ENCODE results near the gene FRRS1. TPM values are rescaled to one million over a fixed set of nuclear protein-coding genes. Genes with fewer than 3 reads are reported as not detected.

Gene FRRS1
- total and polyA plus RNA-seq, 2 of the 4 experiments (the other 2 are of a cell fraction), result 3.8 to 23.5 TPM

DNA sequence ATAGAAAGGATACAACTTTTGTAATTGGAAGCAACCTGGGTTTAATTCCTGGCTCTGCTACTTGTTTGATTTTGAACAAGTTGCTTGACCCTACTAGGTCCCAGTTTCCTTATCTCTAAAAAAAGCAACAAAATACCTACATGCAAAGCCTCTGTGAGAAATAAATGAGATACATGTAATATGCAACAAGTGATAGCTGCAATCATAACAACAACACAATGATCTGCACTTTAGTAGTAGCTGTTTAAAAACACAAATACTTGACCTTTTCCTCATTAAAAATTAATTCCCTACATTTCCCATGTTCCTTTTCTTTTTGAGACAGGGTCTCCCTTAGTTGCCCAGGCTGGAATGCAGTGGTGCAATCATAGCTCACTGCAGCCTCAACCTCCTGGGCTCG lies 40.0 kb downstream of the FRRS1 start:
- Histone ChIP-seq H3K4me1 (ENCODE audit: control insufficient read depth, insufficient read depth, low read length) (peaks cover 4% of the 10 kb centered on the region; the same call in 1 of the 2 replicates), H3K56ac (ENCODE audit: extremely low read depth, insufficient read depth, low read length) (no peak overlapping the region), H4K8ac (ENCODE audit: low read depth in 2 of 2, low read length in 2 of 2) (no peak overlapping the region), H4K20me1 (ENCODE audit: insufficient read depth, low read length) (no peaks in the 10 kb centered on the region), H3K27me3 (ENCODE audit: control insufficient read depth, insufficient read depth, low read length) (no peaks in the 10 kb centered on the region), H3K4me2 (ENCODE audit: low read depth, low read length) (no peak overlapping the region), H2BK5ac (ENCODE audit: low read depth, low read length, poor library complexity, severe bottlenecking) (no peak overlapping the region), H3K4me3 (ENCODE audit: insufficient read depth, low read depth, low read length) (no peak overlapping the region), H3K9me1 (ENCODE audit: insufficient read depth, low read length) (no peaks in the 10 kb centered on the region), H3K36me3 (ENCODE audit: control insufficient read depth, insufficient read depth, low read length) (no peaks in the 10 kb centered on the region), H3K79me1 (ENCODE audit: low read depth in 1 of 2, low read length in 2 of 2) (no peaks in the 10 kb centered on the region), H3K27ac (ENCODE audit: insufficient read depth, low read length) (no peak overlapping the region), H2AK9ac (replicated peaks; ENCODE audit: low read depth, low read length, poor library complexity) (no peak overlapping the region), H3K14ac (replicated peaks; ENCODE audit: low read depth, low read length) (no peak overlapping the region), H2BK20ac (ENCODE audit: low read depth, low read length) (no peak overlapping the region), H2BK120ac (ENCODE audit: low read depth, low read length) (no peak overlapping the region), H3K9me3 (ENCODE audit: control insufficient read depth, insufficient read depth, low read length) (no peaks in the 10 kb centered on the region), H4K5ac (ENCODE audit: low read depth, low read length) (no peak overlapping the region), H3K23ac (ENCODE audit: low read depth, low read length) (no peak overlapping the region), H3K4ac (ENCODE audit: low read depth, low read length) (no peak overlapping the region), H4K91ac (ENCODE audit: insufficient read depth, low read depth, low read length) (no peak overlapping the region), H2AK5ac (ENCODE audit: low read depth, low read length) (no peak overlapping the region), H2AFZ (replicated peaks; ENCODE audit: low read length, poor library complexity) (no peak overlapping the region), H3K18ac (ENCODE audit: low read depth, low read length) (no peak overlapping the region), H2BK15ac (ENCODE audit: low read depth, low read length) (no peak overlapping the region), H3K9ac (ENCODE audit: low read depth, low read length) (no peak overlapping the region)
- dilution Hi-C loops (cut with HindIII; ENCODE audit: low sequenced_read_pairs, unreplicated experiment), result no loop called here
- TF ChIP-seq RFX5 (IDR thresholded peaks at IDR 0.05; ENCODE audit: low read depth, low read length) (no peak), CHD1 (IDR thresholded peaks at IDR 0.05; ENCODE audit: low read depth, low read length) (no peak), POLR2A (IDR thresholded peaks at IDR 0.05; ENCODE audit: low read depth, low read length) (no peak), MAFK (IDR thresholded peaks at IDR 0.05; ENCODE audit: low read depth, low read length) (no peak)
- TF ChIP-seq, protein P1, sequence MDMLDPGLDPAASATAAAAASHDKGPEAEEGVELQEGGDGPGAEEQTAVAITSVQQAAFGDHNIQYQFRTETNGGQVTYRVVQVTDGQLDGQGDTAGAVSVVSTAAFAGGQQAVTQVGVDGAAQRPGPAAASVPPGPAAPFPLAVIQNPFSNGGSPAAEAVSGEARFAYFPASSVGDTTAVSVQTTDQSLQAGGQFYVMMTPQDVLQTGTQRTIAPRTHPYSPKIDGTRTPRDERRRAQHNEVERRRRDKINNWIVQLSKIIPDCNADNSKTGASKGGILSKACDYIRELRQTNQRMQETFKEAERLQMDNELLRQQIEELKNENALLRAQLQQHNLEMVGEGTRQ (IDR thresholded peaks at IDR 0.05; ENCODE audit: low read depth, low read length), result no peak
- ChIA-PET CTCF (no interaction called here), POLR2A (ENCODE audit: unreplicated experiment) (no interaction called here)
- no CpG with 5 or more reads among the region's 1 CpG for WGBS, 2 experiments (ENCODE audit: extremely low coverage in 2 of 2, insufficient read length in 1 of 2)
- DNase-seq, result no peak
- no TSS peak for BruUV-seq (replicated peaks)
- intact Hi-C loops (cut with micrococcal nuclease), result loop anchor here (10.0 kb wide), 1 partner anchor 1062 kb away; the partner anchor contains the start of gene SNX7
- no peak for ATAC-seq (ENCODE audit: low read depth)
- in situ Hi-C loops (cut with MboI; ENCODE audit: low sequenced_read_pairs), result no loop called here

Measured in IMR-90 (cell line).